K562 (cell line): ENCODE measurements around the gene FKRP. TPM values are rescaled to one million over a fixed set of nuclear protein-coding genes. Genes with fewer than 3 reads are reported as not detected.

Experiments
- ATF1 ChIP-seq, 2 experiments: fragments of 450-650 bp in 1 of 2; IDR thresholded peaks; 2 replicates each; pipeline ENCODE4 v1.6.1; 2016; ENCODE audit warnings: missing compliant biosample characterization in 1 of 2, missing genetic modification characterization in 1 of 2
- BRF2 ChIP-seq: IDR thresholded peaks from 3 replicates; pipeline ENCODE4 v1.6.1; 2011; ENCODE audit warnings: borderline replicate concordance, mild to moderate bottlenecking; ENCODE audit not compliant: insufficient read length, insufficient read depth
- CHD4 ChIP-seq: fragments of 200-600 bp; sonication (generic); IDR thresholded peaks from 3 replicates; pipeline ENCODE4 v1.6.1; 2012; ENCODE audit warnings: low read depth, mild to moderate bottlenecking, mixed read lengths, low read length, inconsistent platforms; ENCODE audit not compliant: insufficient read depth, insufficient replicate concordance, poor library complexity, severe bottlenecking
- CREM ChIP-seq: IDR thresholded peaks from 2 replicates; pipeline ENCODE4 v1.6.1; 2014; ENCODE audit warnings: antibody characterized with exemption, low read depth
- ETV5 ChIP-seq: sonication (generic); formaldehyde crosslinking; IDR thresholded peaks from 2 replicates; pipeline ENCODE4 v1.4.0; 2020; ENCODE audit warnings: low read depth, mild to moderate bottlenecking, missing genetic modification reagents
- FOS ChIP-seq: IDR thresholded peaks from 3 replicates; pipeline ENCODE4 v1.6.1; 2011; ENCODE audit not compliant: insufficient read length; ENCODE audit errors: extremely low read depth
- HMGN3 ChIP-seq: IDR thresholded peaks from 2 replicates; pipeline ENCODE4 v1.6.1; 2011; ENCODE audit warnings: borderline replicate concordance, low read depth, mild to moderate bottlenecking, mixed read lengths, low read length; ENCODE audit not compliant: insufficient read length; ENCODE audit errors: extremely low read depth
- PHF8 ChIP-seq: fragments of 200-600 bp; sonication (generic); IDR thresholded peaks from 2 replicates; pipeline ENCODE4 v1.6.1; 2012; ENCODE audit warnings: mixed run types, mild to moderate bottlenecking, inconsistent platforms, low read length, moderate library complexity, borderline replicate concordance
- POLR2G ChIP-seq: fragments of 200-400 bp; formaldehyde crosslinking; IDR thresholded peaks from 2 replicates; pipeline ENCODE4 v1.6.1; 2017; ENCODE audit warnings: low read depth, mild to moderate bottlenecking, antibody characterized with exemption, low read length, moderate library complexity
- PRDM10 ChIP-seq: fragments of 450-650 bp; IDR thresholded peaks from 2 replicates; pipeline ENCODE4 v1.6.1; 2018; ENCODE audit not compliant: partially characterized antibody
- RB1 ChIP-seq: fragments of 450-650 bp; IDR thresholded peaks from 2 replicates; pipeline ENCODE4 v1.6.1; 2017; ENCODE audit warnings: low read depth, mild to moderate bottlenecking
- RBFOX2 ChIP-seq: fragments of 200-400 bp; formaldehyde crosslinking; IDR thresholded peaks from 2 replicates; pipeline ENCODE4 v1.6.1; 2017; ENCODE audit warnings: low read depth, mild to moderate bottlenecking, low read length, moderate library complexity
- TCF7 ChIP-seq: sonication (generic); IDR thresholded peaks from 2 replicates; pipeline ENCODE4 v1.6.1; 2016; ENCODE audit warnings: antibody characterized with exemption, borderline replicate concordance
- YY1 ChIP-seq, 3 experiments: IDR thresholded peaks; 2 replicates each; pipeline ENCODE4 v1.6.1; 2011; ENCODE audit warnings: low read length in 2 of 3, mild to moderate bottlenecking in 2 of 3, moderate library complexity in 2 of 3, borderline replicate concordance in 1 of 3, control low read depth in 1 of 3, low read depth in 1 of 3; ENCODE audit not compliant: insufficient read depth in 3 of 3, insufficient replicate concordance in 2 of 3, control insufficient read depth in 1 of 3, insufficient read length in 1 of 3; ENCODE audit errors: extremely low read depth in 1 of 3
- ZBTB12 ChIP-seq: fragments of 250-450 bp; sonication (Bioruptor Pico); IDR thresholded peaks from 2 replicates; pipeline ENCODE4 v1.4.0; 2020
- ZNF740 ChIP-seq, 3 experiments: fragments of 200-800 bp in 1 of 3; sonication (Bioruptor generic) in 1 of 3; sonication (generic) in 1 of 3; formaldehyde crosslinking in 1 of 3; IDR thresholded peaks; 2 replicates each; pipeline versions ENCODE4 v1.6.1 to v1.8.0; 2016 to 2022; ENCODE audit warnings: mild to moderate bottlenecking in 2 of 3, missing compliant biosample characterization in 2 of 3, missing genetic modification characterization in 2 of 3, missing genetic modification reagents in 1 of 3
- polyA plus RNA-seq, 8 experiments: library from polyadenylated mRNA; depleted of rRNA in 4 of 8; stranded (reverse) in 5 of 8; unstranded in 3 of 8; fragments of >200 nt; fragmentation: Nextera tagmentation in 2 of 8; fragmentation: Illumina TruSeq in 1 of 8; extraction: Ambion mirVana in 2 of 8; extraction: Trizol in 1 of 8; gene quantifications; 2 replicates each; pipeline versions ENCODE4 v1.2.1 to v1.2.3, GENCODE V29; 2011 to 2014; ENCODE audit warnings: inconsistent platforms in 1 of 8, missing spikeins in 1 of 8
- total RNA-seq, 7 experiments: library from RNA; depleted of rRNA in 6 of 7; stranded (reverse); fragments of >200 nt in 6 of 7; fragmentation: Illumina TruSeq in 2 of 7; extraction: Trizol in 2 of 7; gene quantifications; 2 replicates each; pipeline versions ENCODE4 v1.2.1 to v1.2.3, GENCODE V29; 2011 to 2021; ENCODE audit warnings: low replicate concordance in 1 of 7

Gene FKRP
- total and polyA plus RNA-seq, 9 of the 15 experiments (the other 6 are each of a cell fraction or from before 2014, with no cell fraction given), result 0.68 to 16.1 (median 6.5) TPM

GRCh38 chr19:46717034-46717715, 28.7 kb upstream of the FKRP start, which contains the start of gene PRKD2 (continued):
- TF ChIP-seq BRF2, result no peak
- TF ChIP-seq ETV5, result no peak
- peak; percentile 21; the same call in 1 of the 2 replicates for TF ChIP-seq RBFOX2
- peak; percentile 0 for TF ChIP-seq PRDM10
- TF ChIP-seq ZBTB12 (CRISPR knock-in tag), result 0 out of 2 replicates have a peak, but pooled peaks have one; percentile 60
- TF ChIP-seq RB1, result 0 out of 2 replicates have a peak, but pooled peaks have one; percentile 44
- TF ChIP-seq PHF8, result peak; percentile 54; the same call in 1 of the 2 replicates
- peak; percentile 73 for TF ChIP-seq POLR2G
- TF ChIP-seq TCF7, result no peak
- TF ChIP-seq CHD4, result no peak
- peak; percentile 57; the same call in 1 of the 2 replicates for TF ChIP-seq ZNF740 (CRISPR knock-in tag; IDR thresholded peaks at IDR 0.05)
- no peak for TF ChIP-seq ZNF740 (tag; IDR thresholded peaks at IDR 0.05)
- peak; percentile 90 for TF ChIP-seq CREM
- TF ChIP-seq HMGN3, result peak; percentile 38
- peak; percentile 33; the same call in 1 of the 2 replicates for TF ChIP-seq ATF1 (CRISPR knock-in tag; IDR thresholded peaks at IDR 0.05)
- TF ChIP-seq ATF1 (tag; IDR thresholded peaks at IDR 0.05), result peak; percentile 77; the same call in 1 of the 2 replicates
- TF ChIP-seq FOS, result peak; percentile 25
- TF ChIP-seq YY1 (IDR thresholded peaks at IDR 0.05; ENCODE audit: borderline replicate concordance in 1 of 3, control insufficient read depth in 1 of 3, extremely low read depth in 1 of 3, insufficient read depth in 3 of 3, insufficient read length in 1 of 3, insufficient replicate concordance in 2 of 3, low read depth in 1 of 3, low read length in 2 of 3), result peak in 1 of 3 experiments; percentile 21
